Ovary (tissue), 9 donors: ENCODE data around the gene DCAF16. TPM values are rescaled to one million over a fixed set of nuclear protein-coding genes. Genes with fewer than 3 reads are reported as not detected.

Source experiments
- polyA plus RNA-seq, 2 donors: library from polyadenylated mRNA; stranded (reverse); fragments of 200-250 nt in 1 of 2; fragments of 350-450 nt in 1 of 2; fragmentation: Illumina TruSeq in 1 of 2; extraction: RNeasy Lipid Tissue Mini Kit (QIAGEN cat#74804) in 1 of 2; gene quantifications; one replicate each; pipeline ENCODE4 v1.2.3, GENCODE V29; 2013 to 2014
- total RNA-seq, 7 donors: library from RNA; depleted of rRNA in 2 of 7; stranded (reverse); fragments of >200 nt in 2 of 7; fragmentation: NEBNext Ultra II Directional in 3 of 7; extraction: Animal tissue kit (Norgen Biotek cat#: 25700) in 3 of 7; gene quantifications; one replicate each; pipeline versions ENCODE4 v1.1.0 to v1.2.4, GENCODE V29; 2016 to 2023
- donor health status: DM: no; HTN: no; CAD: no; lungs with moderate emphysema.
- donor health status: DM: no; HTN: no; CAD: no.
- donor health status: Bipolar disorder and iron deficiency.
- donor health status: DM: yes; HTN: yes; CAD: no.
- donor health status: DM: no; HTN: no; CAD: no.
- donor health status: DM: yes; HTN: yes; CAD: no.

Gene DCAF16
- total and polyA plus RNA-seq, 9 donors = 25.8 to 65.0 (median 51.2) TPM

Other genes starting within 250 kb of the DCAF16 start
- 10 to 100 TPM; 23.5 to 54.7 (median 33.9) TPM for gene LAP3, start 233.6 kb downstream of the DCAF16 start, total RNA-seq
- gene LAP3, start 233.6 kb downstream of the DCAF16 start, polyA plus RNA-seq = 10 to 100 TPM; 33.3 to 69.0 TPM
- gene MED28, start 196.1 kb downstream of the DCAF16 start, total RNA-seq = 10 to 100 TPM; 14.7 to 78.7 (median 62.1) TPM
- gene MED28, start 196.1 kb downstream of the DCAF16 start, polyA plus RNA-seq = 10 to 100 TPM; 17.5 to 22.4 TPM
- under 1 TPM in 2 of 7 donors, not detected in 5; 0.03 to 0.05 TPM for gene FAM184B, start 29.1 kb downstream of the DCAF16 start, total RNA-seq
- under 1 TPM; 0.03 to 0.17 TPM for gene FAM184B, start 29.1 kb downstream of the DCAF16 start, polyA plus RNA-seq
- 1 to 10 TPM in 1 of 7 donors, under 1 TPM in 4, not detected in 2; 0.25 to 1.9 (median 0.48) TPM for gene NCAPG, start 222 bp upstream of the DCAF16 start, total RNA-seq
- 1 to 10 TPM in 1 of 2 donors, under 1 TPM in 1; 0.48 to 1.3 TPM for gene NCAPG, start 222 bp upstream of the DCAF16 start, polyA plus RNA-seq
- gene LCORL, start 211.0 kb upstream of the DCAF16 start, total RNA-seq = 10 to 100 TPM; 12.6 to 21.8 (median 16.9) TPM
- 1 to 10 TPM; 4.5 to 6.5 TPM for gene LCORL, start 211.0 kb upstream of the DCAF16 start, polyA plus RNA-seq